Naive thymus-derived CD4-positive, alpha-beta T cell (primary cell): Measurements from ENCODE around the gene MTERF2. TPM values are rescaled to one million over a fixed set of nuclear protein-coding genes. Genes with fewer than 3 reads are reported as not detected.
A peak's percentile ranks its signal among the peaks of the same experiment; 100 is the strongest.

Experiments used
- ATAC-seq: fragments of 150-1000 bp; cut with Tn5 transposase; 2 replicates; pipeline ENCODE4 v1.10.0; 2021; ENCODE audit warnings: mild to moderate bottlenecking, moderate library complexity
- CTCF ChIA-PET: fragments of 350-600 bp; sonication (Branson Sonifier 250); formaldehyde crosslinking; loops from one replicate; lab custom pipeline; 2021; ENCODE audit warnings: antibody characterized with exemption; lab: Charles Lee
- POLR2A ChIA-PET: fragments of 350-600 bp; sonication (Branson Sonifier 250); formaldehyde crosslinking; loops from one replicate; lab custom pipeline; 2021; ENCODE audit warnings: antibody characterized with exemption, inconsistent platforms; lab: Charles Lee
- DNase-seq, 9 donors: peaks; one replicate each; pipeline versions ENCODE4 v3.0.0 to v3.0.0-alpha.2; 2020 to 2022; ENCODE audit warnings: mixed read lengths in 1 of 9
- H3K27ac ChIP-seq: one replicate; pipeline ENCODE4 v1.7.0; 2013; ENCODE audit warnings: mild to moderate bottlenecking, low read depth, low read length, moderate library complexity
- H3K27me3 ChIP-seq, 2 donors: one replicate each; pipeline ENCODE4 v1.7.0; 2013; ENCODE audit warnings: low read length in 2 of 2, mild to moderate bottlenecking in 2 of 2, moderate library complexity in 2 of 2; ENCODE audit not compliant: control insufficient read depth in 2 of 2, insufficient read depth in 2 of 2
- H3K36me3 ChIP-seq, 3 experiments: 1 replicate in 2 of 3; 2 replicates in 1 of 3; pipeline ENCODE4 v1.7.0; 2013; ENCODE audit warnings: low read length in 3 of 3, mild to moderate bottlenecking in 3 of 3, moderate library complexity in 1 of 3; ENCODE audit not compliant: insufficient read depth in 3 of 3, control insufficient read depth in 2 of 3
- H3K4me1 ChIP-seq, 2 donors: one replicate each; pipeline ENCODE4 v1.7.0; 2013; ENCODE audit warnings: low read length in 2 of 2, mild to moderate bottlenecking in 2 of 2, moderate library complexity in 1 of 2; ENCODE audit not compliant: control insufficient read depth in 2 of 2, insufficient read depth in 2 of 2
- H3K4me3 ChIP-seq: 2 replicates; pipeline ENCODE4 v1.7.0; 2013; ENCODE audit warnings: mild to moderate bottlenecking, low read length
- H3K9me3 ChIP-seq, 3 experiments: 1 replicate in 2 of 3; 2 replicates in 1 of 3; pipeline ENCODE4 v1.7.0; 2013; ENCODE audit warnings: low read length in 3 of 3; ENCODE audit not compliant: control insufficient read depth in 2 of 3
- H3K27ac Mint-ChIP-seq, 9 donors: one replicate each; pipeline ENCODE4 v1.8.0; 2020 to 2022; ENCODE audit warnings: mixed read lengths in 9 of 9, mild to moderate bottlenecking in 8 of 9, moderate library complexity in 5 of 9, inconsistent platforms in 2 of 9
- H3K27me3 Mint-ChIP-seq, 5 donors: one replicate each; pipeline ENCODE4 v1.8.0; 2021 to 2022; ENCODE audit warnings: mixed read lengths in 5 of 5, mild to moderate bottlenecking in 1 of 5
- H3K36me3 Mint-ChIP-seq, 5 donors: one replicate each; pipeline ENCODE4 v1.8.0; 2020 to 2022; ENCODE audit warnings: mixed read lengths in 5 of 5, mild to moderate bottlenecking in 3 of 5, inconsistent platforms in 1 of 5
- H3K4me1 Mint-ChIP-seq, 7 donors: one replicate each; pipeline ENCODE4 v1.8.0; 2020 to 2022; ENCODE audit warnings: mixed read lengths in 7 of 7, mild to moderate bottlenecking in 3 of 7, inconsistent platforms in 1 of 7
- H3K4me3 Mint-ChIP-seq, 10 donors: one replicate each; pipeline ENCODE4 v1.8.0; 2020 to 2022; ENCODE audit warnings: mild to moderate bottlenecking in 10 of 10, mixed read lengths in 10 of 10, moderate library complexity in 6 of 10, inconsistent platforms in 2 of 10
- H3K9me3 Mint-ChIP-seq, 11 donors: one replicate each; pipeline ENCODE4 v1.8.0; 2020 to 2022; ENCODE audit warnings: mixed read lengths in 11 of 11, mild to moderate bottlenecking in 4 of 11, inconsistent platforms in 1 of 11, moderate library complexity in 1 of 11
- intact Hi-C, 2 donors: fragments of 100-400 bp; cut with micrococcal nuclease; formaldehyde crosslinking; loops; one replicate each; pipeline ENCODE4 v1.15.1; 2023
- polyA plus RNA-seq, 2 donors: library from polyadenylated mRNA; unstranded; fragments of 300-500 nt; fragmentation: Illumina TruSeq; gene quantifications; one replicate each; pipeline ENCODE4 v1.2.3, GENCODE V29; 2021
- total RNA-seq, 6 experiments: library from RNA in 5 of 6; stranded (reverse) in 5 of 6; gene quantifications; 1 replicate in 5 of 6; 2 replicates in 1 of 6; pipeline ENCODE4 v1.2.3 and lab custom pipeline; 2021 to 2026

Gene MTERF2
- total and polyA plus RNA-seq, 7 experiments from 2014 or later = 7.1 to 12.9 (median 9.9) TPM

DNA sequence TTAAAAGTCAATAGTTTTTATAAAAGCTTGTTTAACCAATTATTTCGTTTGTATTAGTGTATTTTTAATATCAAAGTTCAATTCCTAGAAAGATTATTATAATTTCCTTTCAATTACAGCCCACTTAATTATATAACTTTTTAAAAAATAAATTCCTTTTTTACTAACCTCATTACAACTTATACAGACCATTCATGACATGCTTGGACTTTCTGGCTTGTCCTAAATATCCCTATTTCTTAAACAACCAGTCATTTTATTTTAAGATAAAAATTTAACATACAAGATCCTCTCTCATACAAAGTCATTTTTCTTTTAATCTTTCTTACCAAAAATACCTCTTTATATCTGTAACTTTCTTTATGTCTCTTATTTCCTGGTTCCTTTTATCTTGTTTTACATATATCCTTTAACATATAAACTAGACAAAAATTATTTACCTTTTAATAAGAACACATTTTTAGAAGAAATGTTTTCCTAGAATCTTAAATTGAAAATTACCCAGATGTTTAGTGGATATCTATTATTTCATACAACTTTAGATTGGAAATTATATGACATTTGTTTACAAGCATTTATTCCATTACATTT lies 41.6 kb downstream of the MTERF2 start:
- Histone ChIP-seq H3K36me3 (no peaks in the 10 kb centered on the region), H3K4me3 (no peak overlapping the region), H3K27me3 (no peaks in the 10 kb centered on the region), H3K27ac (no peak overlapping the region), H3K4me1 (no peaks in the 10 kb centered on the region), H3K9me3 (no peaks in the 10 kb centered on the region)
- intact Hi-C loops = no loop called here
- peaks cover 0 to 8% (median 0%) of the 10 kb centered on the region in 5 donors for H3K36me3 Mint-ChIP-seq
- POLR2A ChIA-PET = no interaction called here
- CTCF ChIA-PET = interaction anchor here (0.6 kb wide), 1 partner anchor 29 kb away, joined by 3 read pairs; no protein-coding TSS in a partner anchor
- no peak overlapping the region for H3K4me3 Mint-ChIP-seq
- H3K4me1 Mint-ChIP-seq = no peaks in the 10 kb centered on the region
- H3K27me3 Mint-ChIP-seq = peaks cover 0 to 12% (median 0%) of the 10 kb centered on the region in 5 donors
- ATAC-seq = no peak
- no peak overlapping the region for H3K27ac Mint-ChIP-seq
- DNase-seq = no peak
- peaks cover 0 to 20% (median 5%) of the 10 kb centered on the region in 11 donors for H3K9me3 Mint-ChIP-seq

DNA sequence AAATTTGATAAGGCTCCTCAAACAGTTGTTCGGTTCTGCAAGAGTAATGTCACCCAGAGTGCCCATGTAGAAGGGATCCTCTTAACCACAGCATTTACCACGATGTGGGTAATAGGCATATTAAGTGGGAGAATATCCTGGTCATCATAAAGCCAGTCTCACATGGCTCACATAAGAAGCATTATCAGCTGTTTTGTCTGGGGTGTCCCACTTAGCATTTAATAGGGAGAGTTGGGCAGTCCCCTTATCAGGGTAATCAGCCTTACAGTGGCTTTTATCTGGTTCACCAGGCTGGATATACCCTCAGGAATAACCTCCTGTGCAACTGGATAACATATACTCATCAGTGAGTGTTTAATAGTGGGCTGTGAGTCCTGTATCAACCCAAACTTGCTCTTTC lies 44.2 kb downstream of the MTERF2 start:
- Mint-ChIP-seq H3K36me3 (no peaks in the 10 kb centered on the region), H3K9me3 (peaks cover 0 to 5% (median 0%) of the 10 kb centered on the region in 11 donors), H3K4me1 (no peaks in the 10 kb centered on the region), H3K27ac (no peak overlapping the region), H3K27me3 (peaks cover 0 to 11% (median 0%) of the 10 kb centered on the region in 5 donors), H3K4me3 (no peak overlapping the region)
- H3K27ac ChIP-seq = no peak overlapping the region
- ATAC-seq (no peak), DNase-seq (no peak)
- no peaks in the 10 kb centered on the region for H3K9me3 ChIP-seq
- H3K4me1 ChIP-seq = no peaks in the 10 kb centered on the region
- no peaks in the 10 kb centered on the region for H3K27me3 ChIP-seq
- ChIA-PET CTCF (interaction anchor here (1.3 kb wide), 1 partner anchor 585 kb away, joined by 3 read pairs; the partner anchor contains the start of gene POLR3B), POLR2A (no interaction called here)
- intact Hi-C loops = no loop called here
- H3K4me3 ChIP-seq = no peak overlapping the region
- no peaks in the 10 kb centered on the region for H3K36me3 ChIP-seq

DNA sequence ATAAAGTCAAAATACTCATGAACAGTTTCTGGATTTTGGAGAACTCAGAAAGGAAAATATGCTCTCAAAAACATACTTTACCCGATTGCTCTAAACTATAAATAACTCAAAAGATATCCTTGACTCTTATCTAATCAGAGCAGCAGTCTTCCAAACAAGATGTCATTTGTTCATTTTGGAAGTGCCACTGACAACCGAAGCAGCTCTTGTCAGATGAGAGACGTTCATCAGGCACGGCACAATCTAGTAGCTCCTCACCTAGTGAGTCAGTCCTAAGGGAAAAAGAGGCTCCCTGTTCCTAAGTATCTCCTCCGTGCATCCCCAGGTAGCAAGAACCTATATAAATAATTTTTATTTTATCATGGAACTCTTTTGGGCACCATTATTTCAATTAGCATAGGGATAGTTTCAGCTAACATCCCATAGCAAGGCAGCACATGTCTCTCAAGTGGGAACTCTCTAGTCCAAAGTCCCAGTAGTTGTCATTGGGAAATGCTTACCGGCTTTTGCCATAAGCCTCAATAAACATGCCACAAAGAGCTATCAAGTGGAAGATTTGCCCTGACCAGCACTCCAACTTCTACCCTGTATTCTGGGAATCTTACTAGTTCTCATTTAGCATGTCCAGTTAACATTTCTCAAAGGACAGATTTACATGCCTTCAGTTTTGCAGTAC lies 45.3 kb downstream of the MTERF2 start:
- Mint-ChIP-seq H3K4me1 (no peaks in the 10 kb centered on the region), H3K27me3 (peaks cover 0 to 11% (median 0%) of the 10 kb centered on the region in 5 donors)
- CTCF ChIA-PET = no interaction called here

DNA sequence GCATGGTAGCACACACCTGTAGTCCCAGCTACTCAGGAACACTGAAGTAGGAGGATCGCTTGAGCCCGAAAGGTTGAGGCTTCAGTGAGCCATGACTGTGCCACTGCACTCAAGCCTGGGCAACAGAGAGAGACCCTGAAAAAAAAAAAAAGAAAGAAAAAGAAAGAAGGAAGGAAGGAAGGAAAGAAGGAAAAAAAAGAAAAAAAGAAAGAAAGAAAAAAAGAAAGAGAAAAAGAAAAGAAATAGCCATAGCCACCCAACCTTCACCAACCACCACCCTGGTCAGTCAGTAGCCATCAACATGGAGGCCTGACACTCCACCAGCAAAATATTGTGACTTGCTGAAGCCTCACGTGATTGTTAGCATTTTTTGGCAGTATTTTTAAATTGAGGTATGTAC lies 52.7 kb downstream of the MTERF2 start:
- ChIA-PET CTCF (no interaction called here), POLR2A (no interaction called here)
- Mint-ChIP-seq H3K4me1 (peaks cover 0 to under 1% (median 0%) of the 10 kb centered on the region in 7 donors), H3K36me3 (peaks cover 0 to 4% (median 0%) of the 10 kb centered on the region in 5 donors), H3K4me3 (no peak overlapping the region), H3K27ac (peak overlapping the region in 1 of 9 donors; percentile 9), H3K27me3 (peaks cover 10 to 45% (median 20%) of the 10 kb centered on the region in 5 donors), H3K9me3 (peaks cover 0 to 2% (median 0%) of the 10 kb centered on the region in 11 donors)
- H3K4me3 ChIP-seq = no peak overlapping the region
- no peaks in the 10 kb centered on the region for H3K27me3 ChIP-seq
- H3K36me3 ChIP-seq = no peaks in the 10 kb centered on the region
- H3K27ac ChIP-seq = no peak overlapping the region
- intact Hi-C loops = no loop called here
- no peaks in the 10 kb centered on the region for H3K4me1 ChIP-seq
- no peaks in the 10 kb centered on the region for H3K9me3 ChIP-seq
- ATAC-seq = no peak
- DNase-seq = no peak

More for the DNA sequence above, 45.3 kb downstream of the MTERF2 start:
- Histone ChIP-seq H3K27ac (no peak overlapping the region), H3K4me1 (no peaks in the 10 kb centered on the region), H3K36me3 (no peaks in the 10 kb centered on the region), H3K27me3 (no peaks in the 10 kb centered on the region), H3K9me3 (no peaks in the 10 kb centered on the region), H3K4me3 (no peak overlapping the region)
- Mint-ChIP-seq H3K4me3 (no peak overlapping the region), H3K36me3 (no peaks in the 10 kb centered on the region), H3K9me3 (peaks cover 0 to 5% (median 0%) of the 10 kb centered on the region in 11 donors), H3K27ac (no peak overlapping the region)
- no peak for ATAC-seq
- intact Hi-C loops = no loop called here
- POLR2A ChIA-PET = no interaction called here
- no peak for DNase-seq

Other genes with a start within 250 kb of the MTERF2 start
- 10 to 100 TPM in 4 of 5 experiments, 1 to 10 TPM in 1; 9.8 to 21.1 (median 15.6) TPM for gene RIC8B, start 212.5 kb downstream of the MTERF2 start, total RNA-seq
- gene RIC8B, start 212.5 kb downstream of the MTERF2 start, polyA plus RNA-seq = 10 to 100 TPM in 1 of 2 donors, 1 to 10 TPM in 1; 8.0 to 11.4 TPM
- gene TMEM263, start 31.2 kb downstream of the MTERF2 start, total RNA-seq = 10 to 100 TPM; 20.0 to 45.5 (median 31.5) TPM
- gene TMEM263, start 31.2 kb downstream of the MTERF2 start, polyA plus RNA-seq = 10 to 100 TPM; 46.9 to 47.8 TPM
- gene CRY1, start 106.4 kb upstream of the MTERF2 start, total RNA-seq = 10 to 100 TPM in 4 of 5 experiments, 1 to 10 TPM in 1; 8.0 to 58.4 (median 33.4) TPM
- gene CRY1, start 106.4 kb upstream of the MTERF2 start, polyA plus RNA-seq = 10 to 100 TPM; 25.4 to 32.3 TPM